Measurements from ENCODE around the gene NUP214.
"Not testable (repeated sequence)": the region's sequence is repeated elsewhere in the genome, so short reads cannot be mapped to it uniquely, and the experiment has no call there.

Gene NUP214

GRCh38 chr9:131188976-131189375 lies 63.6 kb downstream of the NUP214 start:
- H3K4me3 ChIP-seq (ENCODE audit: low read length): no peak overlapping the region
- H3K9me2 ChIP-seq (replicated peaks; ENCODE audit: control insufficient read depth, low read length): no peaks in the 10 kb centered on the region
- no peak overlapping the region for H3K27ac ChIP-seq (ENCODE audit: low read depth, low read length)
- H3K36me3 ChIP-seq (ENCODE audit: control insufficient read depth, low read length): peaks cover 63% of the 10 kb centered on the region
- H3K4me1 ChIP-seq (ENCODE audit: control insufficient read depth, low read length): no peaks in the 10 kb centered on the region
- TF ChIP-seq EZH2phosphoT487 (IDR thresholded peaks at IDR 0.05; ENCODE audit: borderline replicate concordance, low read length): no peak
- TF ChIP-seq CTCF (IDR thresholded peaks at IDR 0.05; ENCODE audit: low read depth, low read length, poor library complexity, severe bottlenecking): no peak
- H3F3A ChIP-seq (ENCODE audit: control insufficient read depth, insufficient read depth): 0 out of 2 replicates have a peak, but pooled peaks cover 3% of the 10 kb centered on the region
- H3K79me2 ChIP-seq (ENCODE audit: control insufficient read depth, low read length): no peaks in the 10 kb centered on the region
- H3K27me3 ChIP-seq (ENCODE audit: control insufficient read depth, low read length): no peaks in the 10 kb centered on the region
- H3K4me2 ChIP-seq (ENCODE audit: low read length): no peak overlapping the region
- H4K20me1 ChIP-seq (ENCODE audit: control insufficient read depth, insufficient read depth, low read depth, low read length): no peaks in the 10 kb centered on the region
- no peaks in the 10 kb centered on the region for H3K9me3 ChIP-seq (ENCODE audit: control insufficient read depth, insufficient read depth, low read length)

GRCh38 chr9:131190191-131190590 lies 64.8 kb downstream of the NUP214 start:
- Histone ChIP-seq H4K20me1 (ENCODE audit: control insufficient read depth, insufficient read depth, low read depth, low read length) (no peaks in the 10 kb centered on the region), H3K4me3 (ENCODE audit: low read length) (no peak overlapping the region), H3K36me3 (ENCODE audit: control insufficient read depth, low read length) (peaks cover 68% of the 10 kb centered on the region), H3K9me3 (ENCODE audit: control insufficient read depth, insufficient read depth, low read length) (no peaks in the 10 kb centered on the region), H3K4me1 (ENCODE audit: control insufficient read depth, low read length) (no peaks in the 10 kb centered on the region), H3F3A (ENCODE audit: control insufficient read depth, insufficient read depth) (0 out of 2 replicates have a peak, but pooled peaks cover 3% of the 10 kb centered on the region), H3K79me2 (ENCODE audit: control insufficient read depth, low read length) (no peaks in the 10 kb centered on the region), H3K27me3 (ENCODE audit: control insufficient read depth, low read length) (no peaks in the 10 kb centered on the region), H3K27ac (ENCODE audit: low read depth, low read length) (no peak overlapping the region), H3K9me2 (replicated peaks; ENCODE audit: control insufficient read depth, low read length) (no peaks in the 10 kb centered on the region), H3K4me2 (ENCODE audit: low read length) (no peak overlapping the region)
- TF ChIP-seq EZH2phosphoT487 (IDR thresholded peaks at IDR 0.05; ENCODE audit: borderline replicate concordance, low read length) (no peak), CTCF (IDR thresholded peaks at IDR 0.05; ENCODE audit: low read depth, low read length, poor library complexity, severe bottlenecking) (no peak)

GRCh38 chr9:131191032-131191431 lies 65.6 kb downstream of the NUP214 start:
- H3K4me3 ChIP-seq (ENCODE audit: low read length); H3K4me2 ChIP-seq (ENCODE audit: low read length); H3K27me3 ChIP-seq (ENCODE audit: control insufficient read depth, low read length); H3K9me3 ChIP-seq (ENCODE audit: control insufficient read depth, insufficient read depth, low read length); H4K20me1 ChIP-seq (ENCODE audit: control insufficient read depth, insufficient read depth, low read depth, low read length); H3K4me1 ChIP-seq (ENCODE audit: control insufficient read depth, low read length); H3K27ac ChIP-seq (ENCODE audit: low read depth, low read length); H3K9me2 ChIP-seq (replicated peaks; ENCODE audit: control insufficient read depth, low read length); H3K79me2 ChIP-seq (ENCODE audit: control insufficient read depth, low read length); H3F3A ChIP-seq (ENCODE audit: control insufficient read depth, insufficient read depth): not testable (repeated sequence)
- peaks cover 64% of the 10 kb centered on the region for H3K36me3 ChIP-seq (ENCODE audit: control insufficient read depth, low read length)

- Histone ChIP-seq H3K4me1 (ENCODE audit: control insufficient read depth, low read length) (no peaks in the 10 kb centered on the region), H3K4me3 (ENCODE audit: low read length) (no peak overlapping the region), H3K9me3 (ENCODE audit: control insufficient read depth, insufficient read depth, low read length) (no peaks in the 10 kb centered on the region), H3K9me2 (replicated peaks; ENCODE audit: control insufficient read depth, low read length) (no peaks in the 10 kb centered on the region), H3K79me2 (ENCODE audit: control insufficient read depth, low read length) (no peaks in the 10 kb centered on the region), H3K27ac (ENCODE audit: low read depth, low read length) (no peak overlapping the region), H3K36me3 (ENCODE audit: control insufficient read depth, low read length) (peaks cover 65% of the 10 kb centered on the region), H3F3A (ENCODE audit: control insufficient read depth, insufficient read depth) (0 out of 2 replicates have a peak, but pooled peaks cover 3% of the 10 kb centered on the region), H3K27me3 (ENCODE audit: control insufficient read depth, low read length) (no peaks in the 10 kb centered on the region), H4K20me1 (ENCODE audit: control insufficient read depth, insufficient read depth, low read depth, low read length) (no peaks in the 10 kb centered on the region), H3K4me2 (ENCODE audit: low read length) (no peak overlapping the region)
- TF ChIP-seq CTCF (IDR thresholded peaks at IDR 0.05; ENCODE audit: low read depth, low read length, poor library complexity, severe bottlenecking) (no peak), EZH2phosphoT487 (IDR thresholded peaks at IDR 0.05; ENCODE audit: borderline replicate concordance, low read length) (no peak)
Observed at GRCh38 chr9:131191857-131192256, 66.5 kb downstream of the NUP214 start.
